H1 (cell line): ENCODE data around the gene UAP1. TPM values are rescaled to one million over a fixed set of nuclear protein-coding genes. Genes with fewer than 3 reads are reported as not detected.

Experiments
- CTCF ChIA-PET: fragments of 300-600 bp; sonication (Branson Sonifier 250); formaldehyde crosslinking; loops from one replicate; lab custom pipeline; 2021; ENCODE audit not compliant: partially characterized antibody; lab: Charles Lee
- POLR2A ChIA-PET: fragments of 300-600 bp; sonication (Branson Sonifier 250); formaldehyde crosslinking; loops from one replicate; lab custom pipeline; 2021; ENCODE audit warnings: inconsistent platforms; ENCODE audit not compliant: partially characterized antibody; lab: Charles Lee
- DNase-seq, 2 experiments: peaks; one replicate each; pipeline versions ENCODE4 v3.0.0 to v3.0.0-alpha.2; 2010 to 2022; ENCODE audit warnings: low spot score in 2 of 2, low read depth in 1 of 2, mixed read lengths in 1 of 2
- FAIRE-seq: peaks from 2 replicates; lab custom pipeline; 2011; peaks lifted over from hg19 to GRCh38; lab: Jason Lieb, UNC
- H2AFZ ChIP-seq: 2 replicates; pipeline ENCODE4 v1.8.1; 2012; ENCODE audit warnings: low read length, inconsistent platforms
- H2AK5ac ChIP-seq: 2 replicates; pipeline ENCODE4 v1.6.1; 2013; ENCODE audit warnings: low read depth, low read length
- H2BK120ac ChIP-seq: replicated peaks from 2 replicates; pipeline ENCODE3; 2013; ENCODE audit warnings: low read depth, low read length, inconsistent platforms
- H2BK12ac ChIP-seq: 2 replicates; pipeline ENCODE4 v1.6.1; 2013; ENCODE audit warnings: low read depth, low read length
- H2BK15ac ChIP-seq: 2 replicates; pipeline ENCODE4 v1.6.1; 2013; ENCODE audit warnings: low read length
- H2BK20ac ChIP-seq: 2 replicates; pipeline ENCODE4 v1.6.1; 2013; ENCODE audit warnings: low read length
- H2BK5ac ChIP-seq: 2 replicates; pipeline ENCODE4 v1.6.1; 2013; ENCODE audit warnings: low read depth, low read length
- H3K14ac ChIP-seq: 2 replicates; pipeline ENCODE4 v1.6.1; 2013; ENCODE audit warnings: inconsistent platforms; ENCODE audit not compliant: insufficient read length
- H3K18ac ChIP-seq: 2 replicates; pipeline ENCODE4 v1.6.1; 2013; ENCODE audit warnings: low read length; ENCODE audit errors: extremely low read depth
- H3K23ac ChIP-seq: 2 replicates; pipeline ENCODE4 v1.6.1; 2013; ENCODE audit warnings: inconsistent platforms; ENCODE audit not compliant: insufficient read length
- H3K23me2 ChIP-seq: 2 replicates; pipeline ENCODE4 v1.6.1; 2013; ENCODE audit warnings: low read depth, low read length
- H3K27ac ChIP-seq: 2 replicates; pipeline ENCODE4 v1.6.1; 2011; ENCODE audit warnings: low read depth, low read length, inconsistent platforms
- H3K27me3 ChIP-seq, 4 experiments: replicated peaks in 1 of 4; 1 replicate in 1 of 4; 2 replicates in 3 of 4; pipeline versions ENCODE4 v1.6.1 to v1.8.1; 2011 to 2013; ENCODE audit warnings: low read length in 3 of 4, mild to moderate bottlenecking in 3 of 4, inconsistent platforms in 2 of 4, mixed read lengths in 2 of 4, moderate library complexity in 1 of 4; ENCODE audit not compliant: control insufficient read depth in 3 of 4, insufficient read depth in 3 of 4; ENCODE audit errors: extremely low read depth in 1 of 4
- H3K36me3 ChIP-seq, 4 experiments: 2 replicates each; pipeline versions ENCODE4 v1.6.1 to v1.8.1; 2011 to 2013; ENCODE audit warnings: mild to moderate bottlenecking in 4 of 4, low read length in 3 of 4, moderate library complexity in 2 of 4, control low read depth in 1 of 4, inconsistent platforms in 1 of 4; ENCODE audit not compliant: insufficient read depth in 4 of 4, control insufficient read depth in 2 of 4
- H3K4ac ChIP-seq: replicated peaks from 2 replicates; pipeline ENCODE3; 2013; ENCODE audit warnings: low read length, low read depth, mixed read lengths, inconsistent platforms; ENCODE audit not compliant: insufficient read length
- H3K4me1 ChIP-seq, 4 experiments: replicated peaks in 1 of 4; 1 replicate in 1 of 4; 2 replicates in 3 of 4; pipeline versions ENCODE4 v1.6.1 to v1.8.1; 2011 to 2013; ENCODE audit warnings: low read length in 3 of 4, inconsistent platforms in 2 of 4, mixed read lengths in 1 of 4; ENCODE audit not compliant: insufficient read depth in 4 of 4, control insufficient read depth in 3 of 4
- H3K4me2 ChIP-seq, 2 experiments: 2 replicates each; pipeline versions ENCODE4 v1.6.1 to v1.8.1; 2011 to 2013; ENCODE audit warnings: low read depth in 2 of 2, low read length in 2 of 2, control low read depth in 1 of 2, inconsistent platforms in 1 of 2, mild to moderate bottlenecking in 1 of 2; ENCODE audit not compliant: insufficient read depth in 1 of 2
- H3K4me3 ChIP-seq, 4 experiments: fragments of 200-600, 300-600 bp in 1 of 4; sonication (generic), shearing (Covaris generic), sonication (Bioruptor Twin) in 1 of 4; 2 replicates each; pipeline versions ENCODE4 v1.5.1 to v1.8.1; 2011 to 2016; ENCODE audit warnings: low read length in 4 of 4, low read depth in 3 of 4, control low read depth in 2 of 4, inconsistent platforms in 2 of 4, mild to moderate bottlenecking in 2 of 4, mixed read lengths in 1 of 4, moderate library complexity in 1 of 4; ENCODE audit not compliant: insufficient read depth in 2 of 4; ENCODE audit errors: extremely low read depth in 1 of 4
- H3K56ac ChIP-seq: replicated peaks from 2 replicates; pipeline ENCODE3; 2013; ENCODE audit warnings: low read depth, mild to moderate bottlenecking, mixed read lengths, low read length, inconsistent platforms; ENCODE audit not compliant: insufficient read length
- H3K79me1 ChIP-seq: 2 replicates; pipeline ENCODE4 v1.6.1; 2013; ENCODE audit warnings: low read depth, low read length, control low read depth
- H3K79me2 ChIP-seq, 2 experiments: 2 replicates each; pipeline versions ENCODE4 v1.6.1 to v1.8.1; 2012 to 2013; ENCODE audit warnings: low read length in 2 of 2, mild to moderate bottlenecking in 2 of 2, inconsistent platforms in 1 of 2; ENCODE audit not compliant: insufficient read depth in 2 of 2, control insufficient read depth in 1 of 2
- H3K9ac ChIP-seq, 4 experiments: replicated peaks in 1 of 4; 1 replicate in 1 of 4; 2 replicates in 3 of 4; pipeline versions ENCODE4 v1.6.1 to v1.8.1; 2011 to 2013; ENCODE audit warnings: low read depth in 3 of 4, low read length in 3 of 4, control low read depth in 2 of 4, mild to moderate bottlenecking in 2 of 4, moderate library complexity in 2 of 4, inconsistent platforms in 1 of 4; ENCODE audit errors: extremely low read depth in 1 of 4
- H3K9me3 ChIP-seq, 2 experiments: 2 replicates each; pipeline versions ENCODE4 v1.6.1 to v1.8.1; 2012 to 2013; ENCODE audit warnings: mild to moderate bottlenecking in 2 of 2, moderate library complexity in 2 of 2, control low read depth in 1 of 2, inconsistent platforms in 1 of 2, low read depth in 1 of 2, low read length in 1 of 2, mixed read lengths in 1 of 2; ENCODE audit not compliant: insufficient read depth in 2 of 2
- H4K20me1 ChIP-seq, 2 experiments: replicated peaks in 1 of 2; 2 replicates each; pipeline versions ENCODE3 to v1.8.1; 2011 to 2013; ENCODE audit warnings: inconsistent platforms in 2 of 2, low read length in 2 of 2, mild to moderate bottlenecking in 1 of 2; ENCODE audit not compliant: insufficient read depth in 2 of 2, control insufficient read depth in 1 of 2
- H4K5ac ChIP-seq: 2 replicates; pipeline ENCODE4 v1.6.1; 2013; ENCODE audit warnings: low read length, low read depth, mixed read lengths, inconsistent platforms; ENCODE audit not compliant: insufficient read length
- H4K8ac ChIP-seq: 2 replicates; pipeline ENCODE4 v1.8.0; 2013; ENCODE audit warnings: mild to moderate bottlenecking, moderate library complexity, low read length, inconsistent platforms; ENCODE audit not compliant: insufficient read depth; ENCODE audit errors: extremely low read depth
- H4K91ac ChIP-seq: replicated peaks from 2 replicates; pipeline ENCODE3; 2013; ENCODE audit warnings: low read length, mixed read lengths, inconsistent platforms; ENCODE audit not compliant: insufficient read length
- BRCA1 ChIP-seq: IDR thresholded peaks from 2 replicates; pipeline ENCODE4 v1.6.1; 2012; ENCODE audit warnings: low read depth, low read length, improper control_type of control experiment
- GABPA ChIP-seq: IDR thresholded peaks from 2 replicates; pipeline ENCODE4 v1.6.1; 2011; ENCODE audit warnings: mild to moderate bottlenecking, low read length, moderate library complexity, borderline replicate concordance; ENCODE audit not compliant: insufficient read depth
- JUN ChIP-seq: IDR thresholded peaks from 2 replicates; pipeline ENCODE4 v1.6.1; 2011; ENCODE audit warnings: low read depth, mild to moderate bottlenecking, improper control_type of control experiment, low read length
- MAX ChIP-seq: IDR thresholded peaks from 2 replicates; pipeline ENCODE4 v1.6.1; 2012; ENCODE audit warnings: inconsistent platforms
- POLR2AphosphoS5 ChIP-seq: IDR thresholded peaks from 2 replicates; pipeline ENCODE4 v1.6.1; 2011; ENCODE audit warnings: low read depth, low read length
- POU5F1 ChIP-seq: IDR thresholded peaks from 2 replicates; pipeline ENCODE4 v1.6.1; 2011; ENCODE audit warnings: low read depth, mild to moderate bottlenecking, low read length, moderate library complexity
- RFX5 ChIP-seq: IDR thresholded peaks from 2 replicates; pipeline ENCODE4 v1.6.1; 2011; ENCODE audit warnings: low read depth, low read length, improper control_type of control experiment, borderline replicate concordance
- SP1 ChIP-seq: IDR thresholded peaks from 2 replicates; pipeline ENCODE4 v1.6.1; 2011; ENCODE audit warnings: low read depth, low read length
- WGBS, 2 experiments: shearing (Covaris generic) in 1 of 2; methylation state at CpG; one replicate each; pipeline versions ENCODE4 v1.1.6 to v1.1.7; 2013 to 2015; ENCODE audit warnings: low lambda C conversion rate in 2 of 2, mixed read lengths in 2 of 2, inconsistent platforms in 1 of 2, low coverage in 1 of 2, missing lambda C conversion rate in 1 of 2; ENCODE audit not compliant: insufficient replicate concordance in 2 of 2, insufficient coverage in 1 of 2, insufficient read length in 1 of 2; ENCODE audit errors: extremely low coverage in 1 of 2, missing lambda C conversion rate in 1 of 2; 5-methylcytosine and 5-hydroxymethylcytosine counted together
- polyA plus RNA-seq, 7 experiments: library from polyadenylated mRNA; depleted of rRNA in 3 of 7; stranded (reverse) in 5 of 7; unstranded in 2 of 7; fragments of >200 nt in 5 of 7; fragments of 200-250 nt in 2 of 7; gene quantifications; 1 replicate in 5 of 7; 2 replicates in 1 of 7; 4 replicates in 1 of 7; pipeline versions ENCODE4 v1.2.1 to v1.2.3, GENCODE V29; 2011 to 2013; ENCODE audit warnings: missing spikeins in 2 of 7, mixed read lengths in 2 of 7
- total RNA-seq: library from RNA; stranded (reverse); fragmentation: NEBNext Ultra II Directional; extraction: Animal tissue kit (Norgen Biotek cat#: 25700); gene quantifications from 2 replicates; pipeline ENCODE4 v1.2.1, GENCODE V29; 2021

The UAP1 gene
- total and polyA plus RNA-seq, 2 of the 8 experiments (the other 6 are each of a cell fraction or from before 2014, with no cell fraction given) = 9.4 to 32.9 TPM

- 100% methylated on average over 1 of the region's 1 CpG; no CpG with 5 or more reads in 1 of the 2 experiments for WGBS, 2 experiments
- H2AK5ac ChIP-seq = no peak overlapping the region
- H3K56ac ChIP-seq = no peak overlapping the region
- no peak overlapping the region for H3K9ac ChIP-seq
- no peak overlapping the region for H3K27ac ChIP-seq
- H4K8ac ChIP-seq = no peak overlapping the region
- no peaks in the 10 kb centered on the region for H3K9me3 ChIP-seq
- H2BK12ac ChIP-seq = no peak overlapping the region
- no peaks in the 10 kb centered on the region for H3K79me1 ChIP-seq
- no peak overlapping the region for H3K14ac ChIP-seq
- no peak overlapping the region for H3K4me3 ChIP-seq
- H3K36me3 ChIP-seq = peaks cover 0 to 7% (median 0%) of the 10 kb centered on the region in 4 experiments; a peak in 1 of 8 replicates
- no peak overlapping the region for H2BK120ac ChIP-seq
- H4K91ac ChIP-seq = no peak overlapping the region
- H3K23me2 ChIP-seq = no peaks in the 10 kb centered on the region
- peaks cover 0 to 9% (median 5%) of the 10 kb centered on the region in 4 experiments; a peak in 3 of 7 replicates for H3K4me1 ChIP-seq
- no peak overlapping the region for H2BK20ac ChIP-seq
- no peak overlapping the region for H2AFZ ChIP-seq
- TF ChIP-seq JUN (no peak), BRCA1 (no peak), RFX5 (no peak), MAX (no peak), SP1 (no peak), GABPA (no peak), POU5F1 (no peak), POLR2AphosphoS5 (no peak)
- peak overlapping the region in 1 of 2 experiments; percentile 30; a peak in 1 of 4 replicates for H3K4me2 ChIP-seq
- H2BK5ac ChIP-seq = no peak overlapping the region
- no peak overlapping the region for H3K18ac ChIP-seq
- no peak for DNase-seq
- no peak overlapping the region for H3K4ac ChIP-seq
- POLR2A ChIA-PET = no interaction called here
- CTCF ChIA-PET = interaction anchor here (1.0 kb wide), 1 partner anchor 475 kb away, joined by 4 read pairs; no protein-coding TSS in a partner anchor
- no peak overlapping the region for H4K5ac ChIP-seq
- H4K20me1 ChIP-seq = peaks cover 0 to 2% of the 10 kb centered on the region in 2 experiments
- H3K23ac ChIP-seq = no peak overlapping the region
- H3K79me2 ChIP-seq = no peaks in the 10 kb centered on the region
- no peaks in the 10 kb centered on the region for H3K27me3 ChIP-seq
- H2BK15ac ChIP-seq = no peak overlapping the region
- no peak for FAIRE-seq
These were observed 30.6 kb upstream of the UAP1 start for GRCh38 chr1:162530988-162531319.
